Neural cell (in vitro differentiated cells): ENCODE measurements around the gene PBX1. TPM values are rescaled to one million over a fixed set of nuclear protein-coding genes. Genes with fewer than 3 reads are reported as not detected.

Source experiments
- H2AFZ ChIP-seq: fragments of 200-600, 300-800 bp; sonication (generic), shearing (Covaris generic); 2 replicates; pipeline ENCODE4 v1.6.0; 2014; ENCODE audit warnings: low read depth, mild to moderate bottlenecking, antibody characterized with exemption, low read length, moderate library complexity
- H3F3A ChIP-seq: fragments of 200-600 bp; shearing (Covaris generic); 2 replicates; pipeline ENCODE4 v1.6.1; 2016; ENCODE audit warnings: mild to moderate bottlenecking, moderate library complexity, mixed read lengths, antibody characterized with exemption, low read length; ENCODE audit not compliant: insufficient read depth, poor library complexity, severe bottlenecking
- H3K27ac ChIP-seq: fragments of 200-600, 300-800 bp; sonication (generic), shearing (Covaris generic); 2 replicates; pipeline ENCODE4 v1.5.1; 2014; ENCODE audit warnings: mild to moderate bottlenecking, low read length, moderate library complexity
- H3K27me3 ChIP-seq: fragments of 300-800, 200-600 bp; sonication (generic), shearing (Covaris generic); 2 replicates; pipeline ENCODE4 v1.6.0; 2014; ENCODE audit warnings: mild to moderate bottlenecking, low read depth, low read length, moderate library complexity; ENCODE audit not compliant: insufficient read depth
- H3K36me3 ChIP-seq: fragments of 300-800, 200-600 bp; sonication (generic), shearing (Covaris generic); 2 replicates; pipeline ENCODE4 v1.5.1; 2014; ENCODE audit warnings: mild to moderate bottlenecking, antibody characterized with exemption, low read length, moderate library complexity; ENCODE audit not compliant: insufficient read depth
- H3K4me2 ChIP-seq: fragments of 300-800, 200-600 bp; sonication (generic), shearing (Covaris generic); 2 replicates; pipeline ENCODE4 v1.6.0; 2014; ENCODE audit warnings: mild to moderate bottlenecking, low read length
- H3K4me3 ChIP-seq: fragments of 300-800, 200-600 bp; sonication (generic), shearing (Covaris generic); 2 replicates; pipeline ENCODE4 v1.5.1; 2014; ENCODE audit warnings: mild to moderate bottlenecking, low read length, moderate library complexity
- H3K79me2 ChIP-seq: fragments of 200-600 bp; shearing (Covaris generic); replicated peaks from 2 replicates; pipeline ENCODE4 v1.6.0; 2014; ENCODE audit warnings: mild to moderate bottlenecking, low read length, moderate library complexity; ENCODE audit not compliant: insufficient read depth
- H3K9ac ChIP-seq: fragments of 300-800, 200-600 bp; sonication (generic), shearing (Covaris generic); 2 replicates; pipeline ENCODE4 v1.6.1; 2016; ENCODE audit warnings: mild to moderate bottlenecking, low read length, mixed read lengths
- H3K9me2 ChIP-seq: fragments of 200-600 bp; shearing (Covaris generic); 2 replicates; pipeline ENCODE4 v1.6.1; 2016; ENCODE audit warnings: mild to moderate bottlenecking, low read length, mixed read lengths; ENCODE audit not compliant: insufficient read depth
- H3K9me3 ChIP-seq: fragments of 200-600, 300-800 bp; sonication (generic), shearing (Covaris generic); 2 replicates; pipeline ENCODE4 v1.6.1; 2016; ENCODE audit warnings: mild to moderate bottlenecking, mixed run types, low read length, moderate library complexity, mixed read lengths
- H4K20me1 ChIP-seq: fragments of 200-600 bp; shearing (Covaris generic); 2 replicates; pipeline ENCODE4 v1.6.1; 2016; ENCODE audit warnings: mild to moderate bottlenecking, mixed run types; ENCODE audit not compliant: insufficient read depth
- CTCF ChIP-seq: fragments of 450-650 bp; IDR thresholded peaks from 2 replicates; pipeline ENCODE4 v1.5.1; 2014; ENCODE audit warnings: antibody characterized with exemption, mild to moderate bottlenecking, moderate library complexity; ENCODE audit not compliant: poor library complexity, severe bottlenecking
- EP300 ChIP-seq: fragments of 450-650 bp; conservative IDR thresholded peaks from 2 replicates; pipeline ENCODE4 v1.6.1; 2014; ENCODE audit warnings: antibody characterized with exemption, mild to moderate bottlenecking, moderate library complexity; ENCODE audit not compliant: poor library complexity, severe bottlenecking
- EZH2 ChIP-seq: fragments of 200-600, 300-800 bp; shearing (Covaris generic), sonication (generic); IDR thresholded peaks from 2 replicates; pipeline ENCODE4 v1.6.1; 2014; ENCODE audit warnings: antibody characterized with exemption, low read length, borderline replicate concordance, mild to moderate bottlenecking; ENCODE audit not compliant: insufficient read depth, poor library complexity, severe bottlenecking
- MXI1 ChIP-seq: fragments of 450-650 bp; conservative IDR thresholded peaks from 2 replicates; pipeline ENCODE4 v1.6.1; 2014; ENCODE audit warnings: antibody characterized with exemption, mild to moderate bottlenecking; ENCODE audit not compliant: poor library complexity, severe bottlenecking
- POLR2AphosphoS5 ChIP-seq: IDR thresholded peaks from 2 replicates; pipeline ENCODE4 v1.6.1; 2012
- RAD21 ChIP-seq: fragments of 450-650 bp; conservative IDR thresholded peaks from 2 replicates; pipeline ENCODE4 v1.6.1; 2014; ENCODE audit warnings: antibody characterized with exemption, mild to moderate bottlenecking, moderate library complexity
- REST ChIP-seq: IDR thresholded peaks from 2 replicates; pipeline ENCODE4 v1.6.1; 2012; ENCODE audit warnings: borderline replicate concordance
- SMC3 ChIP-seq: fragments of 450-650 bp; conservative IDR thresholded peaks from 2 replicates; pipeline ENCODE4 v1.6.1; 2014; ENCODE audit warnings: antibody characterized with exemption, mild to moderate bottlenecking, moderate library complexity; ENCODE audit not compliant: poor library complexity
- TAF1 ChIP-seq: IDR thresholded peaks from 2 replicates; pipeline ENCODE4 v1.6.1; 2012; ENCODE audit warnings: low read depth
- polyA plus RNA-seq: library from polyadenylated mRNA; depleted of rRNA; stranded (reverse); fragments of >200 nt; gene quantifications from 2 replicates; pipeline ENCODE4 v1.2.3, GENCODE V29; 2014

Gene PBX1
- polyA plus RNA-seq, 1 donor from 2014 or later, result 42.4 TPM

- no peaks in the 10 kb centered on the region for H4K20me1 ChIP-seq
- no peaks in the 10 kb centered on the region for H3K27me3 ChIP-seq
- H3K27ac ChIP-seq, result no peak overlapping the region
- peaks cover 11% of the 10 kb centered on the region for H3K36me3 ChIP-seq
- H3F3A ChIP-seq, result peaks cover 6% of the 10 kb centered on the region
- no peak overlapping the region for H3K4me3 ChIP-seq
- no peak overlapping the region for H2AFZ ChIP-seq
- H3K9me3 ChIP-seq, result no peaks in the 10 kb centered on the region
- H3K4me2 ChIP-seq, result no peak overlapping the region
- H3K9ac ChIP-seq, result no peak overlapping the region
- H3K9me2 ChIP-seq, result no peaks in the 10 kb centered on the region
- peaks cover 96% of the 10 kb centered on the region for H3K79me2 ChIP-seq
- TF ChIP-seq CTCF (no peak), TAF1 (no peak), SMC3 (no peak), MXI1 (no peak), EP300 (no peak), REST (no peak), RAD21 (no peak), POLR2AphosphoS5 (no peak), EZH2 (no peak)
Measured at GRCh38 chr1:164589408-164589807, 30.4 kb downstream of the PBX1 start.

GRCh38 chr1:164589961-164590507 is 31.1 kb downstream of the PBX1 start:
- Histone ChIP-seq H3K27me3 (no peaks in the 10 kb centered on the region), H3K79me2 (peaks cover 96% of the 10 kb centered on the region), H3K27ac (no peak overlapping the region), H2AFZ (no peak overlapping the region), H3K4me2 (no peak overlapping the region), H3K4me3 (no peak overlapping the region), H3F3A (peaks cover 6% of the 10 kb centered on the region), H3K36me3 (peaks cover 11% of the 10 kb centered on the region), H4K20me1 (no peaks in the 10 kb centered on the region), H3K9me2 (no peaks in the 10 kb centered on the region), H3K9me3 (no peaks in the 10 kb centered on the region), H3K9ac (no peak overlapping the region)
- TF ChIP-seq TAF1, result no peak
- no peak for TF ChIP-seq EZH2
- TF ChIP-seq CTCF, result no peak
- no peak for TF ChIP-seq RAD21
- TF ChIP-seq REST, result no peak
- TF ChIP-seq MXI1, result no peak
- TF ChIP-seq POLR2AphosphoS5, result no peak
- TF ChIP-seq SMC3, result no peak
- TF ChIP-seq EP300, result no peak
